Astrocyte (in vitro differentiated cells and primary cell): Measurements from ENCODE around the gene ANKRD52. TPM values are rescaled to one million over a fixed set of nuclear protein-coding genes. Genes with fewer than 3 reads are reported as not detected.

ENCODE experiments used
- DNase-seq: peaks from one replicate; pipeline ENCODE4 v3.0.0-alpha.2; 2010; ENCODE audit warnings: low read depth
- FAIRE-seq: peaks from 2 replicates; lab custom pipeline; 2011; peaks lifted over from hg19 to GRCh38; lab: Jason Lieb, UNC
- H2AFZ ChIP-seq: 2 replicates; pipeline ENCODE4 v1.6.0; 2012; ENCODE audit warnings: low read depth, low read length, inconsistent platforms
- H3K27ac ChIP-seq: 2 replicates; pipeline ENCODE4 v1.5.1; 2011; ENCODE audit warnings: low read depth, low read length, inconsistent platforms
- H3K27me3 ChIP-seq: 2 replicates; pipeline ENCODE4 v1.6.0; 2011; ENCODE audit warnings: low read length, inconsistent platforms; ENCODE audit not compliant: insufficient read depth
- H3K36me3 ChIP-seq: 2 replicates; pipeline ENCODE4 v1.5.1; 2011; ENCODE audit warnings: low read length, inconsistent platforms; ENCODE audit not compliant: insufficient read depth
- H3K4me1 ChIP-seq: 2 replicates; pipeline ENCODE4 v1.5.1; 2011; ENCODE audit warnings: low read length, inconsistent platforms; ENCODE audit not compliant: insufficient read depth
- H3K4me2 ChIP-seq: 2 replicates; pipeline ENCODE4 v1.6.0; 2012; ENCODE audit warnings: low read length, inconsistent platforms
- H3K4me3 ChIP-seq: 2 replicates; pipeline ENCODE4 v1.5.1; 2011; ENCODE audit warnings: low read depth, mild to moderate bottlenecking, low read length, inconsistent platforms; ENCODE audit not compliant: insufficient read depth
- H3K79me2 ChIP-seq: 2 replicates; pipeline ENCODE4 v1.6.0; 2012; ENCODE audit warnings: mild to moderate bottlenecking, low read length, inconsistent platforms; ENCODE audit not compliant: insufficient read depth
- H3K9ac ChIP-seq: 2 replicates; pipeline ENCODE4 v1.6.0; 2012; ENCODE audit warnings: mild to moderate bottlenecking, low read length, inconsistent platforms
- H3K9me3 ChIP-seq: 2 replicates; pipeline ENCODE4 v1.5.1; 2012; ENCODE audit warnings: low read depth, mild to moderate bottlenecking, low read length, inconsistent platforms; ENCODE audit not compliant: insufficient read depth
- H4K20me1 ChIP-seq: 2 replicates; pipeline ENCODE4 v1.6.0; 2012; ENCODE audit warnings: low read length, inconsistent platforms; ENCODE audit not compliant: insufficient read depth
- H3K27ac Mint-ChIP-seq: one replicate; pipeline ENCODE4 v1.8.0; 2021; ENCODE audit warnings: mild to moderate bottlenecking, mixed read lengths; ENCODE audit not compliant: unreplicated experiment
- H3K27me3 Mint-ChIP-seq: one replicate; pipeline ENCODE4 v1.8.0; 2021; ENCODE audit warnings: low read depth, mixed read lengths; ENCODE audit not compliant: unreplicated experiment
- H3K36me3 Mint-ChIP-seq: one replicate; pipeline ENCODE4 v1.8.0; 2021; ENCODE audit warnings: low read depth, mixed read lengths; ENCODE audit not compliant: unreplicated experiment
- H3K4me1 Mint-ChIP-seq: one replicate; pipeline ENCODE4 v1.8.0; 2021; ENCODE audit warnings: low read depth, mixed read lengths; ENCODE audit not compliant: unreplicated experiment
- H3K4me3 Mint-ChIP-seq: one replicate; pipeline ENCODE4 v1.8.0; 2021; ENCODE audit warnings: mild to moderate bottlenecking, moderate library complexity, mixed read lengths; ENCODE audit not compliant: unreplicated experiment
- H3K9me3 Mint-ChIP-seq: one replicate; pipeline ENCODE4 v1.8.0; 2021; ENCODE audit warnings: mild to moderate bottlenecking, mixed read lengths; ENCODE audit not compliant: unreplicated experiment
- CTCF ChIP-seq: IDR thresholded peaks from 2 replicates; pipeline ENCODE4 v1.5.1; 2011; ENCODE audit warnings: low read depth, mild to moderate bottlenecking, inconsistent platforms, low read length, moderate library complexity; ENCODE audit not compliant: insufficient read depth
- EZH2 ChIP-seq: IDR thresholded peaks from 2 replicates; pipeline ENCODE4 v1.6.1; 2012; ENCODE audit warnings: mild to moderate bottlenecking, low read length, inconsistent platforms; ENCODE audit not compliant: insufficient read depth
- total RNA-seq: library from RNA; stranded (reverse); gene quantifications from 2 replicates; pipeline ENCODE4 v1.2.1, GENCODE V29; 2021

ANKRD52 gene
- total RNA-seq, 1 donor from 2014 or later: 105 TPM

GRCh38 chr12:56224954-56225353 lies 33.2 kb downstream of the ANKRD52 start:
- peaks cover 12% of the 10 kb centered on the region for H3K4me1 Mint-ChIP-seq
- no peaks in the 10 kb centered on the region for H4K20me1 ChIP-seq
- H3K36me3 Mint-ChIP-seq: peaks cover 4% of the 10 kb centered on the region
- no peaks in the 10 kb centered on the region for H3K9me3 Mint-ChIP-seq
- TF ChIP-seq EZH2 (no peak), CTCF (no peak)
- no peaks in the 10 kb centered on the region for H3K27me3 Mint-ChIP-seq
- no peak for DNase-seq
- H3K4me2 ChIP-seq: peak overlapping the region; percentile 91
- peak overlapping the region; percentile 86 for H2AFZ ChIP-seq
- no peak overlapping the region for H3K27ac Mint-ChIP-seq
- peaks cover 3% of the 10 kb centered on the region for H3K36me3 ChIP-seq
- peak overlapping the region; percentile 86 for H3K4me3 Mint-ChIP-seq
- H3K9ac ChIP-seq: peak overlapping the region; percentile 86
- no peaks in the 10 kb centered on the region for H3K9me3 ChIP-seq
- H3K27ac ChIP-seq: no peak overlapping the region
- peak overlapping the region; percentile 74 for H3K4me3 ChIP-seq
- FAIRE-seq: no peak
- H3K79me2 ChIP-seq: peaks cover 17% of the 10 kb centered on the region
- H3K4me1 ChIP-seq: peaks cover 19% of the 10 kb centered on the region
- no peaks in the 10 kb centered on the region for H3K27me3 ChIP-seq

- Histone ChIP-seq H3K36me3 (peaks cover 3% of the 10 kb centered on the region), H4K20me1 (no peaks in the 10 kb centered on the region), H2AFZ (peak within 1 kb of the TSS; percentile 86), H3K27me3 (no peaks in the 10 kb centered on the region), H3K27ac (peak within 1 kb of the TSS; percentile 42), H3K4me3 (peak within 1 kb of the TSS; percentile 74), H3K9me3 (no peaks in the 10 kb centered on the region), H3K4me2 (peak within 1 kb of the TSS; percentile 91), H3K79me2 (peaks cover 24% of the 10 kb centered on the region), H3K4me1 (peaks cover 19% of the 10 kb centered on the region), H3K9ac (peak within 1 kb of the TSS; percentile 86)
- no peaks in the 10 kb centered on the region for H3K27me3 Mint-ChIP-seq
- peak; percentile 73 for TF ChIP-seq CTCF
- TF ChIP-seq EZH2: no peak
- H3K9me3 Mint-ChIP-seq: no peaks in the 10 kb centered on the region
- peak; percentile 91 for DNase-seq
- peak within 1 kb of the TSS; percentile 84 for H3K27ac Mint-ChIP-seq
- H3K4me3 Mint-ChIP-seq: peak within 1 kb of the TSS; percentile 86
- FAIRE-seq: no peak
- peaks cover 12% of the 10 kb centered on the region for H3K4me1 Mint-ChIP-seq
- H3K36me3 Mint-ChIP-seq: peaks cover 4% of the 10 kb centered on the region
Observed at GRCh38 chr12:56224102-56224701, 34.0 kb downstream of the ANKRD52 start, which contains the start of gene NABP2. Gene NABP2, plus strand, starts transcription at chr12:56224342. Its CDS starts 515 bp downstream, at chr12:56224857.

- FAIRE-seq (no peak), DNase-seq (no peak)
- Mint-ChIP-seq H3K27ac (peak overlapping the region; percentile 84), H3K4me3 (peak overlapping the region; percentile 42), H3K27me3 (no peaks in the 10 kb centered on the region), H3K36me3 (peaks cover 2% of the 10 kb centered on the region), H3K4me1 (peaks cover 12% of the 10 kb centered on the region), H3K9me3 (no peaks in the 10 kb centered on the region)
- Histone ChIP-seq H2AFZ (peak overlapping the region; percentile 70), H3K4me1 (peaks cover 19% of the 10 kb centered on the region), H3K27ac (peak overlapping the region; percentile 42), H3K27me3 (no peaks in the 10 kb centered on the region), H3K36me3 (peaks cover 3% of the 10 kb centered on the region), H3K4me3 (peak overlapping the region; percentile 74), H3K9me3 (no peaks in the 10 kb centered on the region), H3K9ac (peak overlapping the region; percentile 59), H3K79me2 (peaks cover 28% of the 10 kb centered on the region), H3K4me2 (peak overlapping the region; percentile 91), H4K20me1 (no peaks in the 10 kb centered on the region)
- no peak for TF ChIP-seq EZH2
- TF ChIP-seq CTCF: no peak
Observed at GRCh38 chr12:56223571-56224101, 34.5 kb downstream of the ANKRD52 start.
